GM18867 (cell line): ENCODE results near the gene POU6F2.

Source experiments
- ATAC-seq: cut with Tn5 transposase; IDR thresholded peaks from one replicate; pipeline ENCODE4 v1.9.1; 2021; ENCODE audit warnings: mild to moderate bottlenecking, moderate library complexity; ENCODE audit not compliant: unreplicated experiment

Gene POU6F2

GRCh38 chr7:39480901-39481300 lies 503.2 kb downstream of the POU6F2 start:
- no peak for ATAC-seq

GRCh38 chr7:39488467-39489393 lies 511.0 kb downstream of the POU6F2 start:
- ATAC-seq = no peak

DNA sequence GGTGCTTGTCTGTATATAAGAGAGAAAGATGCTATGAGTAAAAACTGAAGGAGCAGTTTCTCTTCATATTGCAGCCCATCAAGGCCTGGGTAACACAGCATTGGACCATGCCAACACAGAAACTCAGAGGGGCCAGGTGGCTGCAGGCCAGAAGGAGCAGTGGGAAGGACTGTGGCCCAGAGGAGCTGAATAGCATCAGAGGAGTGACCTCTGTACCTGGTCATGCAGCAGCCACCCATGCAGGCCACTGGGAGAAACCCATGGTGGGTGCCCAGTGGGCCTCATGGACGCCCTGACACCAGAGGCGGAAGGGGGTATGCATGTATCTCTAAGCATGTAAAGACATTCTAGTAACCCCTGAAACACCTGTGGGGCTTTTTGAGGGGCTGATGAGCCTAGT lies 512.6 kb downstream of the POU6F2 start:
- no peak for ATAC-seq

GRCh38 chr7:39493934-39494333 lies 516.2 kb downstream of the POU6F2 start:
- ATAC-seq = no peak

- ATAC-seq = no peak
Measured at GRCh38 chr7:39501358-39501757, 523.6 kb downstream of the POU6F2 start.

DNA sequence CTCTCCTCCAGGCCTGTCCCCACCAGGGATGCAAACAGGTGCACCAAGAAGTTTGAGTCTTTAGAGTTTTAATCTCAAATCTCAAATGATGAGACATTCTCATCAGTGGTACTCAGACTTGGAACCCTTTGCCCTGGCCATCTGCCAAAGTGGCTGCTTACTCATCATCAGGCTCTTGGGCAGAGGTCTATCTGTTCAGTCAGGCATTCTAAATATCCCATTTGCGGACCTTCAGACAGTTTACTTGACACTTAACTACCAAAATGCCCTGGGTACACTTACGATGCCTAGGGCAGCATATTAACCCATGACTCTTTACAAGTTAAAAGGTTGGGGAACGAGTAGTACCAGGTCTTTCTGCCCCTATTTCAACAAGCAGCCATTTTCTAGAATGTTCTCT lies 527.3 kb downstream of the POU6F2 start:
- no peak for ATAC-seq

DNA sequence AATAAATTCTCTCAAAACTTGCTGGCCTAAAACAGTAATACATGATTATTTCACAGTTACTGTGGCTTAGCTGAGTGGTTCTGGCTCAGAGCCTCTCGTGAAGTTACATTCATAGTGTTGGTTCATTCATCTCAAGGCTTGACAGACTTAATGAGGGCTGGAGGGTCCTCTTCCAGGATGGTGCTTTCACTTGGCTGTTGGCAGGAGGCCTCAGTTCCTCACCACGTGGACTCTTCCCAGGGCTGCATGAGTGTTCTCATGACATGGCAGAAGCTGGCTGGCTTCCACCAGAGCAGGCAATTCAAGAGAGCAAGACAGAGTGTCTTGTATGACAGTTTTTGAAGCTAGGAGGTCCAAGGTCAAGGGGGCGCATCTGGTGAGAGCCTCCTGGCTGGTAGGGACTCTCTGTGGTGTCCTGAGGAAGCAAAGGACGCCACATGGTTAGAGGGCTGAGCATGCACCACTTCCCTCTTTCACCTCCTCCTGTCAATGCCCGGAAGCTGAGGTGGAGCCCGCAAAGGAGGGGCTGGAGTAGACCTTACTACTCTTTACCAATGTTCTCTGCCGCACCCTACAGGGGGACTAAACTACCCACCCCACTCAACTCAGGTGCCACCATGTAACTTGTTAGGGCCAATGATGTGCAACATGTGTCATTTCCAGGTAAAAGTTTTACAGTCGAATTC lies 530.3 kb downstream of the POU6F2 start:
- peak; percentile 62 for ATAC-seq

GRCh38 chr7:39509436-39509835 lies 531.7 kb downstream of the POU6F2 start:
- no peak for ATAC-seq

DNA sequence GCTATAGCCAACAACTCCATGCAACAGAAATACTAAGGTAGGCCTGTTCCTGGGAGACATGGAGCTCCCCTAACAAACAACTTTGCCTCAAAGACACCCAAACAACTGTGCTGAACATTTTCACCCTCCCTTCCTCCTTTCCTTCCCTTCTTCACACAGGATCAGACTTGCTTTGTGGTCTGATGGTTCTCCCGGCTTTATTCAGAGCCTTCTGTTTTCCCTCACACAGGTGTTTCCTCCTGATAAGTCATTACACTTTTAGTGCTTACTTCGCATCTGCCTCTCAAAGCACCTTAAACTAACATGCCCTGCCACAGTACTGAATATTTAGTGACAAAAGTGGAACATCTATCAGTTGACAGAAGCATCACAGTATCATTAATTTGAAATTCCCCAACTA lies 532.2 kb downstream of the POU6F2 start:
- ATAC-seq = no peak

DNA sequence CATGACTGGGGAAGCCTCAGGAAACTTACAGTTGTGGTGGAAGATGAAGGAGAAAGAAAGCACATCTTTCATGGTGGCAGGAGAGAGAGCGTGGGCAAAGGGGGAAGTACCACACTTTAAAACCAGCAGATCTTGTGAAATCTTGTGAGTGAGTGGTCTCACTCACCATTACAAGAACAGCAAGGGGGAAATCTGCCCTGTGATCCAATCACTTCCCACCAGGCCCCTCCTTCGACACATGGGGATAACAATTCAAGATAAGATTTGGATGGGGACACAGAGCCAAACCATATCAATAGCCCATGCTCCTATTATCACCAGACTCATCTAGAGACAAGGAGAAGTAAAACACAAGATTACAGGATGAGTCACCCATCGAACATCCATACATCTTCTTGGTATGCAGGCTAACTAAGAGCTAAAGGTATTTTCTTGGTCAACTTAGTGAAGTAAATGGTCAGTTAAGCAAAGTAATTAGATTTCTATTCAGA lies 533.2 kb downstream of the POU6F2 start:
- ATAC-seq = no peak

GRCh38 chr7:39515534-39516228 lies 538.0 kb downstream of the POU6F2 start:
- no peak for ATAC-seq

- no peak for ATAC-seq
Measured at GRCh38 chr7:39516498-39516897, 538.8 kb downstream of the POU6F2 start.

GRCh38 chr7:39517240-39517639 lies 539.5 kb downstream of the POU6F2 start:
- no peak for ATAC-seq
